ENCODE measurements around the gene EHHADH.

DNA sequence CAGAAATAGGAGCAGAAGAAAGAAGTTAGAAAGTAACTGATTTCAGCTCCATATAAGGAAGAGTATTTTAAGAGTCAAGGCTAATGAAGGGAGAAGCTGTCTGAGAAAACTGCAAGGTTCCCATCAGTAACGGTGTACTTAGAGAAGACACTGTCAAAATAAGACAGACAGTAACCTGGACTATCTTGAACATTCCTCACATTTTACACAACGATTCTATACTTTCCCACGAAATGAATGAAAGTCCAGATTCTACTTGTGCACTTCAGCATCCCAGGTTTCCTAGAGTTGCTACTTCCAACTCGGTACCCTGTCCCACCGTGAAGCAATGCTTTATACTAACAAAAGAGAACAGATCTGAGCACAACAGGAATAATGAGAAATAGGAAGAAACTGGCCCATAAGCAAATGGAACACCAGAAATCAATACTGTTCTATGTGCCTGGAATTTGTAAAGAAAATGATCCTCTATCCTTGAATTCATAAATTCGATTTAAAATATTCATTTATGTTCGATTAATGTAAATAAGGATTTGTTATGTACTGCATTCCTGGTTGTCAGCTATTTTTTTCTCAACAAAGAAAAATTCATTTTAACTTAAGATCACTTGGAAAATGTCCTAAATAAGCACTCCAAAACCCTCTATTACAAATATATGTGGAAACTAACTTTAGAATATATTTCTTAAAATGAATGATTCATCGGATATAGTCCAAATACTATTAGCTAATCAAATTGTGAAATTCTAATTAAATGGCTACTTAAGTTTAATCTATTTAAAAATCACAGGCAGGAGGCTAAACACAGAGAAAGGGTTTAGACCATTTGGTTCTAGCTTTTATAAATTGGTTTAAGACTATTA lies 102.5 kb downstream of the EHHADH start:
- no peak for TF ChIP-seq CTCF (IDR thresholded peaks at IDR 0.05; ENCODE audit: low read depth, low read length, missing input control)
- TF ChIP-seq RXRA (IDR thresholded peaks at IDR 0.05), result no peak
- TF ChIP-seq YY1 (IDR thresholded peaks at IDR 0.05), result no peak
- TF ChIP-seq TAF1 (conservative IDR thresholded peaks at IDR 0.05), result no peak
